B cell (primary cell): ENCODE results near the gene SLC35F3. TPM values are rescaled to one million over a fixed set of nuclear protein-coding genes. Genes with fewer than 3 reads are reported as not detected.

Experiments
- ATAC-seq: fragments of 200-7000 bp; cut with Tn5 transposase; one replicate; pipeline ENCODE4 v1.10.0; 2021; ENCODE audit warnings: low read depth, mild to moderate bottlenecking, moderate number of reproducible peaks, moderate library complexity
- CTCF ChIA-PET: fragments of 350-600 bp; sonication (Branson Sonifier 250); formaldehyde crosslinking; loops from one replicate; lab custom pipeline; 2021; ENCODE audit warnings: antibody characterized with exemption, inconsistent platforms; lab: Charles Lee
- POLR2A ChIA-PET: fragments of 350-600 bp; sonication (Branson Sonifier 250); formaldehyde crosslinking; loops from one replicate; lab custom pipeline; 2021; ENCODE audit warnings: antibody characterized with exemption; lab: Charles Lee
- DNase-seq: peaks from one replicate; pipeline ENCODE4 v3.0.0; 2013
- H2AFZ ChIP-seq: 2 replicates; pipeline ENCODE4 v1.6.1; 2012; ENCODE audit warnings: mild to moderate bottlenecking, low read depth, low read length; ENCODE audit not compliant: insufficient read depth, poor library complexity, severe bottlenecking
- H3K27ac ChIP-seq, 2 donors: 1 replicate in 1 of 2; 2 replicates in 1 of 2; pipeline ENCODE4 v1.5.1; 2012 to 2013; ENCODE audit warnings: low read length in 2 of 2, mild to moderate bottlenecking in 2 of 2, moderate library complexity in 1 of 2
- H3K27me3 ChIP-seq, 4 experiments: fragments of 200-600 bp in 1 of 4; sonication (generic) in 1 of 4; replicated peaks in 1 of 4; 1 replicate in 2 of 4; 2 replicates in 2 of 4; pipeline versions ENCODE4 v1.6.1 to v1.7.0; 2013 to 2016; ENCODE audit warnings: low read length in 3 of 4, mild to moderate bottlenecking in 2 of 4, mixed read lengths in 1 of 4, moderate library complexity in 1 of 4; ENCODE audit not compliant: insufficient read depth in 4 of 4, control insufficient read depth in 3 of 4; ENCODE audit errors: control extremely low read depth in 1 of 4
- H3K36me3 ChIP-seq, 2 experiments: replicated peaks in 1 of 2; 1 replicate in 1 of 2; 2 replicates in 1 of 2; pipeline versions ENCODE4 v1.6.1 to v1.7.1; 2013; ENCODE audit warnings: low read length in 1 of 2; ENCODE audit not compliant: insufficient read depth in 2 of 2, control insufficient read depth in 1 of 2; ENCODE audit errors: control extremely low read depth in 1 of 2, extremely low read depth in 1 of 2
- H3K4me1 ChIP-seq, 2 donors: fragments of 200-600 bp in 1 of 2; sonication (generic) in 1 of 2; 1 replicate in 1 of 2; 2 replicates in 1 of 2; pipeline versions ENCODE4 v1.5.1 to v1.6.1; 2013 to 2017; ENCODE audit warnings: low read length in 2 of 2; ENCODE audit not compliant: control insufficient read depth in 2 of 2, insufficient read depth in 2 of 2
- H3K4me2 ChIP-seq: replicated peaks from 2 replicates; pipeline ENCODE3; 2012; ENCODE audit warnings: mild to moderate bottlenecking, low read depth, low read length; ENCODE audit not compliant: poor library complexity, severe bottlenecking
- H3K4me3 ChIP-seq, 5 experiments: fragments of 200-600 bp in 1 of 5; sonication (generic) in 1 of 5; 1 replicate in 3 of 5; 2 replicates in 2 of 5; pipeline versions ENCODE4 v1.5.1 to v1.7.0; 2011 to 2016; ENCODE audit warnings: low read length in 4 of 5, mild to moderate bottlenecking in 4 of 5, low read depth in 2 of 5, control low read depth in 1 of 5, moderate library complexity in 1 of 5; ENCODE audit not compliant: insufficient read depth in 1 of 5; ENCODE audit errors: control extremely low read depth in 1 of 5, extremely low read depth in 1 of 5
- H3K79me2 ChIP-seq: fragments of 200-600 bp; sonication (generic); one replicate; pipeline ENCODE4 v1.6.0; 2016; ENCODE audit warnings: low read length; ENCODE audit not compliant: control insufficient read depth, insufficient read depth
- H3K9ac ChIP-seq: fragments of 200-600 bp; sonication (generic); 2 replicates; pipeline ENCODE4 v1.6.1; 2017; ENCODE audit warnings: mild to moderate bottlenecking, low read length, moderate library complexity
- H3K9me3 ChIP-seq, 3 donors: one replicate each; pipeline versions ENCODE4 v1.6.1 to v1.7.1; 2013; ENCODE audit warnings: low read length in 2 of 3; ENCODE audit not compliant: control insufficient read depth in 2 of 3, insufficient read depth in 1 of 3; ENCODE audit errors: control extremely low read depth in 1 of 3
- H4K20me1 ChIP-seq: 2 replicates; pipeline ENCODE4 v1.6.0; 2012; ENCODE audit warnings: mild to moderate bottlenecking, low read length; ENCODE audit not compliant: insufficient read depth, control insufficient read depth, poor library complexity, severe bottlenecking
- H3K27ac Mint-ChIP-seq: one replicate; pipeline ENCODE4 v1.8.0; 2021; ENCODE audit warnings: mixed read lengths
- H3K27me3 Mint-ChIP-seq: one replicate; pipeline ENCODE4 v1.8.0; 2021; ENCODE audit warnings: mixed read lengths
- H3K4me1 Mint-ChIP-seq: one replicate; pipeline ENCODE4 v1.8.0; 2021; ENCODE audit warnings: mixed read lengths
- H3K4me3 Mint-ChIP-seq: one replicate; pipeline ENCODE4 v1.8.0; 2021; ENCODE audit warnings: mixed read lengths
- H3K9me3 Mint-ChIP-seq: one replicate; pipeline ENCODE4 v1.8.0; 2022; ENCODE audit warnings: mixed read lengths; ENCODE audit not compliant: insufficient read depth
- EZH2 ChIP-seq: IDR thresholded peaks from 2 replicates; pipeline ENCODE4 v1.6.1; 2012; ENCODE audit warnings: borderline replicate concordance, low read depth, mild to moderate bottlenecking, moderate library complexity, low read length; ENCODE audit not compliant: insufficient read depth, poor library complexity, severe bottlenecking
- whole genome bisulfite sequencing: methylation state at CpG from one replicate; pipeline ENCODE4 v1.1.5; 2013; ENCODE audit warnings: missing lambda C conversion rate; ENCODE audit not compliant: insufficient coverage; 5-methylcytosine and 5-hydroxymethylcytosine counted together
- intact Hi-C: fragments of 100-400 bp; cut with micrococcal nuclease; formaldehyde crosslinking; loops from one replicate; pipeline ENCODE4 v1.10.0; 2022
- polyA plus RNA-seq: library from polyadenylated mRNA; depleted of rRNA; stranded (reverse); fragments of >200 nt; gene quantifications from 2 replicates; pipeline ENCODE4 v1.2.3, GENCODE V29; 2012
- total RNA-seq, 2 donors: library from RNA; stranded (reverse); fragments of 120-200 nt in 1 of 2; gene quantifications; 1 replicate in 1 of 2; 2 replicates in 1 of 2; pipeline versions ENCODE4 v1.2.3 to v1.2.4, GENCODE V29; 2013 to 2022
- TF ChIP-seq, protein P1 (sequence below): fragments of 200-600 bp; IDR thresholded peaks from one replicate; pipeline ENCODE4 v1.8.0; 2022; ENCODE audit warnings: antibody characterized with exemption, mild to moderate bottlenecking

The SLC35F3 gene
- total and polyA plus RNA-seq, 2 donors (not counting 1 experiment from before 2014, with no cell fraction given) = not detected

DNA sequence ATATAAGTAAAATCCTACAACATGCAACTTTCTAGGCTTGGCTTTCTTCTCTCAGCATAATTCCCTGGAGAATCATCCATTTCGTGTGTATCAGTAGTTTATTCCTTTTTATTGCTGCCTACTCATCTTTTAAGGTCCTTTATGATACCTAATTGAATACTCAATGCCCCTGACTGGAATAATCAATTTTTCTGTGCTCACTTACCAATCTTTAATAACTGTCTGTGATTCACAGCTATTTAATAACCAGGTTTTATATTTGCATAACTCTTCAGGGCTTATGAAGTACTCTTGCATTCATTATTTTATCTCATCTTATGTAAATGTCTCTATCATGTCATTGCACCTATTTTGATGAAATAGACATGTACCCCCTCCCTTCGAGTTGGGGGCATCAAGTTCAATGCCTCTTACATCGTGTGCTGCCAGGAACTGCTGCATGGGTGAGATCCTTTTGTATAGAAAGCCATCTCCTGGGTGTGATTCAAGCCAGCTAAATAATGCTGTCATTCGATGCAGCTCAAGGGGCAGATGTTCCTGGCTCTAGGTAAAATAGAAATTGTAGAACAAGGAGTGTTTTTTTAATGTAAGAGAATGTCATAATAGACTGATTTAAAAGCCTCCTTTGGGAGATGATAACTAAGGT, 222.7 kb downstream of the SLC35F3 start:
- 71% methylated on average over 3 of the region's 4 CpGs for WGBS
- H3K9ac ChIP-seq = no peak overlapping the region
- DNase-seq (no peak), ATAC-seq (no peak)
- H3K4me1 ChIP-seq = no peaks in the 10 kb centered on the region
- no peak overlapping the region for H3K27ac ChIP-seq
- peaks cover 0 to 8% (median 2%) of the 10 kb centered on the region in 4 experiments for H3K27me3 ChIP-seq
- Mint-ChIP-seq H3K4me3 (no peak overlapping the region), H3K9me3 (peaks cover 2% of the 10 kb centered on the region), H3K27me3 (peaks cover 32% of the 10 kb centered on the region), H3K4me1 (no peaks in the 10 kb centered on the region), H3K27ac (no peak overlapping the region)
- H2AFZ ChIP-seq = no peak overlapping the region
- CTCF ChIA-PET = no interaction called here
- H3K9me3 ChIP-seq = no peaks in the 10 kb centered on the region
- H3K36me3 ChIP-seq = no peaks in the 10 kb centered on the region
- TF ChIP-seq, protein P1, sequence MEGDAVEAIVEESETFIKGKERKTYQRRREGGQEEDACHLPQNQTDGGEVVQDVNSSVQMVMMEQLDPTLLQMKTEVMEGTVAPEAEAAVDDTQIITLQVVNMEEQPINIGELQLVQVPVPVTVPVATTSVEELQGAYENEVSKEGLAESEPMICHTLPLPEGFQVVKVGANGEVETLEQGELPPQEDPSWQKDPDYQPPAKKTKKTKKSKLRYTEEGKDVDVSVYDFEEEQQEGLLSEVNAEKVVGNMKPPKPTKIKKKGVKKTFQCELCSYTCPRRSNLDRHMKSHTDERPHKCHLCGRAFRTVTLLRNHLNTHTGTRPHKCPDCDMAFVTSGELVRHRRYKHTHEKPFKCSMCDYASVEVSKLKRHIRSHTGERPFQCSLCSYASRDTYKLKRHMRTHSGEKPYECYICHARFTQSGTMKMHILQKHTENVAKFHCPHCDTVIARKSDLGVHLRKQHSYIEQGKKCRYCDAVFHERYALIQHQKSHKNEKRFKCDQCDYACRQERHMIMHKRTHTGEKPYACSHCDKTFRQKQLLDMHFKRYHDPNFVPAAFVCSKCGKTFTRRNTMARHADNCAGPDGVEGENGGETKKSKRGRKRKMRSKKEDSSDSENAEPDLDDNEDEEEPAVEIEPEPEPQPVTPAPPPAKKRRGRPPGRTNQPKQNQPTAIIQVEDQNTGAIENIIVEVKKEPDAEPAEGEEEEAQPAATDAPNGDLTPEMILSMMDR = no peak
- TF ChIP-seq EZH2 = no peak
- POLR2A ChIA-PET = no interaction called here
- no peak overlapping the region for H3K4me2 ChIP-seq
- no peaks in the 10 kb centered on the region for H4K20me1 ChIP-seq
- no peak overlapping the region for H3K4me3 ChIP-seq
- intact Hi-C loops = no loop called here
- no peaks in the 10 kb centered on the region for H3K79me2 ChIP-seq

DNA sequence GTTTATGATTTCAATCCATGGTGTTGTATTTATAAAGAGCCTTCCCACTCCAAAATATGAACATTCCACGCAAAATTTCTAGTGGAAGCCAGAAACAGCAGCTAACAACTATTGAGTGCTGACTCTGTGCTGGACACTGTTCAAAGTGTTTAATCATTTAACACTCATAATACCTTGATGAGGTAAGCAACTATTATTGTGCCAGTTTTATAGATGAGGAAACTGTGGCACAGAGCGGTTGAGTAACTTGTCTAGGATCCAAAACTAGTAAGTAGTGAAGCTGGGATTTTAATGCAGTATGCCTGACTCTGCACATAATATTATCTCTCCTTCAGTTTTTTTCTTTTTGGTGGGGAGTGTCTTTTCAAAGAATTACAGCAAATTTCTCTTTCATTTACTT, 228.3 kb downstream of the SLC35F3 start:
- DNase-seq (no peak), ATAC-seq (no peak)
- no peak overlapping the region for H3K27ac Mint-ChIP-seq
- TF ChIP-seq, protein P1 = no peak
- Histone ChIP-seq H3K9me3 (no peaks in the 10 kb centered on the region), H2AFZ (no peak overlapping the region), H3K36me3 (no peaks in the 10 kb centered on the region), H3K27ac (no peak overlapping the region), H3K4me2 (no peak overlapping the region), H4K20me1 (no peaks in the 10 kb centered on the region), H3K4me3 (no peak overlapping the region), H3K4me1 (no peaks in the 10 kb centered on the region), H3K27me3 (no peaks in the 10 kb centered on the region), H3K79me2 (no peaks in the 10 kb centered on the region), H3K9ac (no peak overlapping the region)
- intact Hi-C loops = no loop called here
- ChIA-PET CTCF (interaction anchor here (0.9 to 1.4 kb wide), 2 partner anchors 9 to 19 kb away, joined by 3 to 6 read pairs; no protein-coding TSS in a partner anchor), POLR2A (no interaction called here)
- WGBS = no CpG with 5 or more reads among the region's 2 CpGs
- no peaks in the 10 kb centered on the region for H3K9me3 Mint-ChIP-seq
- H3K4me1 Mint-ChIP-seq = no peaks in the 10 kb centered on the region
- no peak overlapping the region for H3K4me3 Mint-ChIP-seq
- H3K27me3 Mint-ChIP-seq = peaks cover 10% of the 10 kb centered on the region
